K562 (cell line): ENCODE results near the gene COX5A. TPM values are rescaled to one million over a fixed set of nuclear protein-coding genes. Genes with fewer than 3 reads are reported as not detected.

Source experiments
- ATAC-seq: fragments of 200-7000 bp; cut with Tn5 transposase; 3 replicates; pipeline ENCODE4 v1.9.1; 2020; ENCODE audit warnings: moderate library complexity
- BruUV-seq: library from RNA; stranded (reverse); fragments of 400-500 nt; replicated peaks from 2 replicates; lab custom pipeline; 2021; lab: Mats Ljungman, UMichigan
- CTCF ChIA-PET: fragments of 300-600 bp; formaldehyde crosslinking; extraction: SDS; loops from one replicate; lab custom pipeline; 2021; ENCODE audit warnings: low intra/inter-chr PET ratio; lab: Yijun Ruan, JAX
- POLR2A ChIA-PET: fragments of 300-600, 350-650 bp; sonication (Branson Sonifier 250); formaldehyde crosslinking; extraction: SDS; loops from one replicate; lab custom pipeline; 2021; ENCODE audit warnings: antibody characterized with exemption, inconsistent platforms; lab: Yijun Ruan, JAX
- DNase-seq, 4 experiments: peaks; one replicate each; pipeline versions ENCODE4 v3.0.0 to v3.0.0-alpha.2; 2011 to 2018; ENCODE audit warnings: low spot score in 3 of 4, mixed read lengths in 3 of 4; ENCODE audit errors: extremely low read depth in 1 of 4
- FAIRE-seq: peaks from 2 replicates; lab custom pipeline; 2011; peaks lifted over from hg19 to GRCh38; lab: Jason Lieb, UNC
- H2AFZ ChIP-seq: 2 replicates; pipeline ENCODE4 v1.6.0; 2011; ENCODE audit warnings: low read depth, low read length, control low read depth, inconsistent platforms
- H3K27ac ChIP-seq: fragments of 200-600 bp; 3 replicates; pipeline ENCODE4 v1.8.0; 2011; ENCODE audit warnings: low read depth, mild to moderate bottlenecking, control low read depth, inconsistent platforms, low read length, moderate library complexity, mixed read lengths; ENCODE audit errors: extremely low read depth
- H3K27me3 ChIP-seq, 2 experiments: fragments of 300-600 bp in 1 of 2; 2 replicates in 1 of 2; 3 replicates in 1 of 2; pipeline versions ENCODE4 v1.6.0 to v1.8.0; 2011; ENCODE audit warnings: inconsistent platforms in 2 of 2, low read length in 2 of 2, mild to moderate bottlenecking in 1 of 2, mixed read lengths in 1 of 2, moderate library complexity in 1 of 2; ENCODE audit not compliant: control insufficient read depth in 2 of 2, insufficient read depth in 2 of 2
- H3K36me3 ChIP-seq: fragments of 300-600 bp; 3 replicates; pipeline ENCODE4 v1.8.0; 2011; ENCODE audit warnings: mild to moderate bottlenecking, low read length, inconsistent platforms; ENCODE audit not compliant: control insufficient read depth, insufficient read depth
- H3K4me1 ChIP-seq, 2 experiments: fragments of 200-600 bp in 1 of 2; replicated peaks in 1 of 2; 2 replicates in 1 of 2; 3 replicates in 1 of 2; pipeline versions ENCODE4 v1.5.1 to v1.8.0; 2011; ENCODE audit warnings: inconsistent platforms in 2 of 2, low read length in 2 of 2, mild to moderate bottlenecking in 1 of 2, mixed read lengths in 1 of 2, moderate library complexity in 1 of 2; ENCODE audit not compliant: control insufficient read depth in 2 of 2, insufficient read depth in 2 of 2
- H3K4me2 ChIP-seq: 2 replicates; pipeline ENCODE4 v1.6.1; 2011; ENCODE audit warnings: low read length, control low read depth, inconsistent platforms, mixed read lengths; ENCODE audit not compliant: insufficient read depth
- H3K4me3 ChIP-seq: fragments of 200-600 bp; sonication (generic), shearing (Covaris generic); 2 replicates; pipeline ENCODE4 v1.5.1; 2016; ENCODE audit warnings: control low read depth, inconsistent platforms
- H3K79me2 ChIP-seq: fragments of 200-600 bp; 3 replicates; pipeline ENCODE4 v1.8.0; 2011; ENCODE audit warnings: low read length, inconsistent platforms; ENCODE audit not compliant: control insufficient read depth, insufficient read depth
- H3K9ac ChIP-seq, 2 experiments: 2 replicates each; pipeline versions ENCODE4 v1.6.0 to v1.6.1; 2011; ENCODE audit warnings: low read depth in 2 of 2, low read length in 2 of 2, control low read depth in 1 of 2, inconsistent platforms in 1 of 2, mild to moderate bottlenecking in 1 of 2, mixed read lengths in 1 of 2; ENCODE audit not compliant: insufficient read depth in 1 of 2
- H3K9me1 ChIP-seq: one replicate; pipeline ENCODE4 v1.6.0; 2011; ENCODE audit warnings: inconsistent platforms, mild to moderate bottlenecking, low read length, moderate library complexity; ENCODE audit not compliant: control insufficient read depth, insufficient read depth
- H3K9me3 ChIP-seq: replicated peaks from 2 replicates; pipeline ENCODE4 v1.5.1; 2011; ENCODE audit warnings: low read depth, low read length, inconsistent platforms; ENCODE audit not compliant: control insufficient read depth, insufficient read depth
- H4K20me1 ChIP-seq: replicated peaks from 2 replicates; pipeline ENCODE4 v1.6.1; 2011; ENCODE audit warnings: low read length, inconsistent platforms, mixed read lengths; ENCODE audit not compliant: control insufficient read depth, insufficient read depth
- C11orf30 ChIP-seq: fragments of 450-650 bp; IDR thresholded peaks from 2 replicates; pipeline ENCODE4 v1.6.1; 2016; ENCODE audit warnings: low read depth, mild to moderate bottlenecking
- MAFG ChIP-seq: fragments of 450-650 bp; conservative IDR thresholded peaks from 2 replicates; pipeline ENCODE4 v1.6.1; 2016; ENCODE audit warnings: missing genetic modification characterization, missing compliant biosample characterization
- MTF1 ChIP-seq: fragments of 250-450 bp; sonication (Bioruptor Pico); IDR thresholded peaks from 2 replicates; pipeline ENCODE4 v1.9.0; 2021; ENCODE audit warnings: moderate library complexity, mild to moderate bottlenecking, inconsistent platforms, borderline replicate concordance
- ZNF316 ChIP-seq: fragments of 450-650 bp; IDR thresholded peaks from 2 replicates; pipeline ENCODE4 v1.6.1; 2016
- ZNF561 ChIP-seq: fragments of 450-650 bp; formaldehyde crosslinking; conservative IDR thresholded peaks from 2 replicates; pipeline ENCODE4 v1.4.0; 2020; ENCODE audit warnings: mild to moderate bottlenecking, moderate library complexity
- WGBS: fragments of 100-300 bp; shearing (Covaris generic); methylation state at CpG from one replicate; pipeline ENCODE4 v1.1.6; 2016; ENCODE audit warnings: low coverage, mixed read lengths; ENCODE audit not compliant: insufficient coverage; ENCODE audit errors: missing lambda C conversion rate; 5-methylcytosine and 5-hydroxymethylcytosine counted together
- in situ Hi-C: fragments of 300-500 bp; cut with MboI; formaldehyde crosslinking; loops from 4 replicates; pipeline ENCODE4 v1.15.0; 2018; ENCODE audit warnings: inconsistent platforms, mixed read lengths
- intact Hi-C: fragments of 100-400 bp; cut with micrococcal nuclease; formaldehyde crosslinking; loops from 2 replicates; pipeline ENCODE4 v1.14.2; 2022
- polyA plus RNA-seq, 8 experiments: library from polyadenylated mRNA; depleted of rRNA in 4 of 8; stranded (reverse) in 5 of 8; unstranded in 3 of 8; fragments of >200 nt; fragmentation: Nextera tagmentation in 2 of 8; fragmentation: Illumina TruSeq in 1 of 8; extraction: Ambion mirVana in 2 of 8; extraction: Trizol in 1 of 8; gene quantifications; 2 replicates each; pipeline versions ENCODE4 v1.2.1 to v1.2.3, GENCODE V29; 2011 to 2014; ENCODE audit warnings: inconsistent platforms in 1 of 8, missing spikeins in 1 of 8
- total RNA-seq, 7 experiments: library from RNA; depleted of rRNA in 6 of 7; stranded (reverse); fragments of >200 nt in 6 of 7; fragmentation: Illumina TruSeq in 2 of 7; extraction: Trizol in 2 of 7; gene quantifications; 2 replicates each; pipeline versions ENCODE4 v1.2.1 to v1.2.3, GENCODE V29; 2011 to 2021; ENCODE audit warnings: low replicate concordance in 1 of 7

COX5A gene
- total and polyA plus RNA-seq, 9 of the 15 experiments (the other 6 are each of a cell fraction or from before 2014, with no cell fraction given): 86.8 to 553 (median 371) TPM

DNA sequence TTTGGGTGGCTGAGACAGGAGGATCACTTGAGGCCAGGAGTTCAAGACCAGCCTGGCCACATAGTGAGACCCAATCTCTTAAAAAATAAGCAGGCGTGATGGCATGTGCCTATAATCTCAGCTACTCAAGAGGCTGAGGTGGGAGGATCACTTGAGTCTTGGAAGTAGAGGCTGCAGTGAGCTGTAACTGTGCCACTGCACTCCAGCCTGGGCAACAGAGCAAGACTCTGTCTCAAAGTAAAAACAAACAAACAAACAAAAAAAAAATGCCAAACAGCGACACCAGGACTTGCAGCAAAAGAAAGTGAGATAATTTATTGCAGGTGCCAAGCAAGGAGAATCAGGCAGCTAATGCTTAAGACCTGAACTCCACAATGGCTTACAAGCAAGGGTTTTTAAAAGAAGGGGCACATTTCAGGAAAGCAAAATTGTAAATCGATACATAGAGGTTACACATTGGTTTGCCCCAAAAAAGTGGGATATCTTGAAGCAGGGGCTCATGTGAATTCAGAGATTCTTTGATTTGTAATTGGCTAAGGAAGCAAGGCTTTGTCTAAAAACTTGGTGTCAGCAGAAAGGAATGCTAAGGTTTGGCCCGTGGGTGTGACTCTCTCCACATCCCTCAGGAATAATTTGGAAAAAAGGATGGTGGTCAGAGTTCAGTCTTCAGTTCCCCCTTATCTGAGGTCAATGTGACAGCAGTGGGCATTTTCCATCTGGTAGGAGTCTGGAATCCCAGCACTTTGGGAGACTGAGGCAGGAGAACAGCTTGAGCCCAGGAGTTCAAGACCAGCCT, 53.2 kb downstream of the COX5A start:
- Histone ChIP-seq H3K4me3 (no peak overlapping the region), H3K27me3 (no peaks in the 10 kb centered on the region), H3K9ac (no peak overlapping the region), H3K9me1 (no peaks in the 10 kb centered on the region), H2AFZ (no peak overlapping the region), H3K9me3 (peaks cover 6% of the 10 kb centered on the region; the same call in 1 of the 2 replicates), H3K4me1 (peaks cover 18 to 26% of the 10 kb centered on the region in 2 experiments; a peak in 4 of 5 replicates), H3K36me3 (no peaks in the 10 kb centered on the region), H3K27ac (no peak overlapping the region), H3K4me2 (no peak overlapping the region), H3K79me2 (peaks cover 9% of the 10 kb centered on the region; the same call in 1 of the 3 replicates), H4K20me1 (no peaks in the 10 kb centered on the region)
- ChIA-PET CTCF (no interaction called here), POLR2A (no interaction called here)
- no peak for FAIRE-seq
- intact Hi-C loops: no loop called here
- WGBS: 34% methylated on average over 4 of the region's 4 CpGs
- BruUV-seq: no TSS peak
- ATAC-seq: no peak
- TF ChIP-seq ZNF561 (CRISPR knock-in tag) (no peak), C11orf30 (peak; percentile 61; the same call in 1 of the 2 replicates), MTF1 (CRISPR knock-in tag) (no peak), MAFG (tag) (0 out of 2 replicates have a peak, but pooled peaks have one; percentile 19), ZNF316 (peak; percentile 75)
- no peak for DNase-seq
- in situ Hi-C loops: no loop called here
